ENCODE measurements around the gene ART1.

The ART1 gene

DNA sequence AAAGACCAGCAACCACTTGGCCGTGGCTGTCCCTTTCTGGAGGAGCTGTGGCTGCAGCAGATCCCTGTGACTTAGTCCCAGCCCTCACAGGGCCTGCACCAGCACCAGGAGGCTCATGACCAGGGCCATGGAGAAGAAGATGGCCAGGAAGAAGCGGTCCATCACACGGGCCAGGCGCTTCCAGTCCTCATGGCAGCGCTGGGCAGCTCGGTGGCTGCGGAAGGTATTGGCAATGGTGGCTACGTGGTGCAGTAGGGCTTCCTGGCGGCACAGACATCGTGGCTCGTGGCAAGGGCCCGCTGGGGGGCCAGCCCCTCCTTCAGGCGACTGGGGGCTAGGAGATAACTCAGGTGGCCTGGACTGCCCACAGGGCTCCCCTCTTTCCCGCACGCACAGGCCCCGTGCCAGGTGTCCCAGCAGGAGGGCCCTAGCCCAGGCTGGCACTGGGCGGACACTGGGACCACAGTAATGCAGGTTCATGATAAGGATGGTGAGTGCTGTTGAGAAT, 21.1 kb downstream of the ART1 start:
- DNase-seq, result no peak

DNA sequence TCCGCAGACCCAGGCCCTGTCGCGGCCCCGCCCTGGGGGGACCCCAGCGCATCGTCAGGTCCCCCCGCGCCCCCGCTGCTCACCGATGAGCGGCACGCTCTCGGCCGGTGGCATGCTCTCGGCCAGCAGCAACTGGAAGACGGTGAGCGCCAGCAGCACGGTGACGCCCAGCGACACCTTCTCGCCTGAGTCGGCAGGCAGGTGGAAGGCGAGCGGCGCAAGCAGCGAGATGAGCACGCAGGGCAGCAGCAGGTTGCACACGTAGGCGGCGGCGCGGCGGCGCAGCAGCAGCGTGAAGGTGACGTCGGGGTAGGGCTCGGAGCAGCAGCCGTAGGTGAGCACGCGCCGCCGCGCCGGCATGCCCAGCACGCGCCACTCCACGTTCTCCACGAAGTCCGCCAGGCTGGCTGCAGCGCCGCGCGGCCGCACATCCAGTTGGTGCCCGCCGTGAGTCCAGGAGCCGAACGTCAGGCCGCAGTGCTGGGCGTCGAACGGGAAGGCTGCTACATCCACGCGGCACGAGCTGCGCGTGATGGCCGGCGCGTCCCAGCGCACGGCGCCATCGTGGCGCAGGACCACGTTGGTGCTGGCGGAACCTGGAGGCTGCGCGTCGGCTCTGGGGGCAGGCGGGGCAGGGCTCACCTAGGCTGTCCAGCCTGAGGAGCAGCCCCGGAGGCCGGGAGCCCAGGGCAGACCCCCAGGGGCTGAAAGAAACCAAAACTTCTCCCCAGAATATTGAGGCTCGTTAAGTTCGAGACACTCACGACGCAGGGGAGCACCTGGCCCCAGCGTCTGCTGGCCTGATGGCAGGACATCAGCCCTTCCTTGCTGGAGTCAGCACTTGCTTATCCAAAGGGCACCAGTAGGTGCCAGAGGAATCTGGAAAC, 22.5 kb downstream of the ART1 start:
- DNase-seq, result no peak

DNA sequence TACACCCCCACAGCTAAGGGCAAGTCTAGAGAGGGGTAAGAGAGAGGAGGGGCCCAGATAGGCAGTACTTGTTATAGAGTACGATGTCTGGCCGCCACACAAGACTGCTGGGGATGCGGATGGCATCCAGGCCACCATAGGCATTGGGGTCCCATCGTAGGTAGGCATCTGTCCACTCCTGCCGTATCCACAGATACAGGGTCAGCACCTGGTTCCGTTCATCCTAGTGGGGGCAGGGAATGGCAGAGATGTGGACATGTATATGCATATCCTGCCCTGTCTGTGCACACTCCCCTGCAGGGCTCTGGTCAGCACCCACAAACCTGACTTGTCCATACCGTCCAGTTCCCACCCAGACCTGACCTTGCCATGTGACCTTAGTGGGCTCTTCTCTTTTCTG, 24.2 kb downstream of the ART1 start:
- no peak for DNase-seq

DNA sequence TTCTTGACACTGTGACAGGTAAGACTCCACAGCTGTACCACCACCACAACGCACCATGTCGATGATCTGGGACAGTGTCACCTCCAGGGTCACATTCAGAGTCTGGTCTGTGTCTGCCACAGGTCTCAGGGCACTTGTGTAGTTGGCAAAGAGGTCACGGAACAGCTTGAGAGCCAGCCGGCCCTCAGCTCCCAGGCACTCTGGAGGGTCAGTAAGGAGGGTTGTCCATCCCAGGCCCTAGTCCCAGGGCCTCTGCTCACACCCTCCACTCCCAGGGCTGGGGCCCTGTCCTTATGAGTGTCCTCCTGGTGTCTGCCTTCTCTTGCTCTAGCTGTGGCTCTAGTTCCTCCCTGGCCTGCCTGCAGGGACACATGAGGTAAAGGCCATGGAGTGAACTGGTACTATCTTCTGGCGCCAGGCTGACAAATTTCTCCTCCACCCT, 24.8 kb downstream of the ART1 start:
- no peak for DNase-seq

DNA sequence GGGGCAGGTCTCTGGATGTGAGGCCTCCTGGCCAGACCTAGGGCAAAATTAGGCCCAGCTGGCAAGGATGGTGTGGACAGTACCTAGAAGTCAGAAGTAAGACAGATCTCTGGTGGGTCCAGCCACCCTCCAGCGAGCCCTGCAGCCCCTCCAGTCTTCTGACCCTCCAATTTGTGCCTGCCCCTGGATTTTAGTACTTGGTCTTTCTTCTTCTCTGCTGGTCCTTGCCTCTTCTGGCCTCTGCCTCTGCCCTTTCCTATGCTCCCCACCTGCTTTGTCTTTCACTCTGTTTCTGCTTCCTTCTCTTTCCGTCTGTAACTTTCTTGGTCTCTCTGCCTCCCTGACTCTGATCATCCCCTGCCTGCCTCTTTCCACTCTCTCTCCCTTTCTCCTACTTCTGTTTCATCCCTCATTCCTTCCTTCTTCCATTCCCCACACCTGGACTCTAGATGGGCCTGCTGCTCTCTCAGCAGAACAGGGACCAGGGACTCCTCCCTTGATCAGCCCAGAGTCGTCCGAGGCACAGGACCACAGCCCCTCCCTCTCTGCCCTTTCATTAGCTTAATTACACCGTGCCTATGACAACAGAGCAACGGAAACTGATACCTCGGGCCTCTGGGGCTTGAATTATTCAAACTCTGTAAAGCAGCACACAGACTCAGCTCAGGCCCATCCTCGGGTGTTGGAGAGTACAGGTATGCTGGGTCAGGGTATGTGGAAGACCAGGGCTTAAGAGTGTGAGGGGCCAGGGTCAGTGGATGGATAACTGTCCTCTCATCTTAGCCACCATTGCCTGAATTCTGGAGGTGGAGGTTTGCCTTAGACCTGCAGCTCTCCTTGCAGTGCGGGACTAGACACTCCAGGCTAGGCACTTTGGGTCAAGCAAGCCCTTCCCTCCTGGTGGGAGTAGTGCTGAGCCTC, 26.7 kb downstream of the ART1 start, which contains the start of gene CHRNA10:
Gene CHRNA10 (minus strand): TSS at position 51 of the 921 bp plus-strand sequence. CDS start 72 bp downstream, outside the sequence.
- DNase-seq, result no peak

DNA sequence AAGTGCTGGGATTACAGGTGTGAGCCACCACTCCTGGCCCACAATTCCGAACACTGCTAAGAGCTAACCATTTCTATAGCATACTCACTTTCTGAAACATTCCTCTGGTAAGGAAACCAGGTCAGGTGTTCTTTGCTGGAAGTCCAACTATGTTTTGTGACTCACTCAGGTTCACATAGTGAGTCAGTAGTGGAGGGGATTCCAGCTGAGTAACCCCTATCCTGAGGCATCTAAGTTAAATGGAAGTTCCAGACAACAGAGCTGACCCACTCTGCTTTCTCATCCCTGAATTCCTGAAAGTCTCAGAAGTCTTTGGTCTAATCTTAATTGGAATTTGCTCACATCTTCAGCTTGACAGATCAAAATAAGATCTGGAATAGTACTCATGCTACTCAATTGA, 29.3 kb downstream of the ART1 start:
- DNase-seq, result no peak

DNA sequence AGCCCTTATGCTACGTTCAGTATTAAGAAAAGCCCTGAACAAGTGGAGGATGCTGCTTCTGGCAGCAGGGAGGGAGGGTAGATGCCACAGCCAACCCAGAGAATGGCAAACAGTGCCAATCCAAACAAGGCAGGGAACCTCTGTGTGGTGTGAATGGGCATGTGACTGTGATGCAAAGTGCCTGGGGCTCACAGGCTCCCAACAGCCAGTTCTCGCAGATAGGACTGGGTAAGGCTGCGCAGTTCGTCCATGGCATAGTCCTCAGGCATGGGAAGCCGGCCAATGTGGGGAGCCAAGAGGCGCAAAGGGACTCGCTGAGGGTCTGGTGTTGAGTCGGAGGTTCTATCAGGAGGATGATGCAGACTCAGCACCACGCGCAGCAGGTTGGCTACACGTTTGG, 31.0 kb downstream of the ART1 start:
- DNase-seq, result no peak

DNA sequence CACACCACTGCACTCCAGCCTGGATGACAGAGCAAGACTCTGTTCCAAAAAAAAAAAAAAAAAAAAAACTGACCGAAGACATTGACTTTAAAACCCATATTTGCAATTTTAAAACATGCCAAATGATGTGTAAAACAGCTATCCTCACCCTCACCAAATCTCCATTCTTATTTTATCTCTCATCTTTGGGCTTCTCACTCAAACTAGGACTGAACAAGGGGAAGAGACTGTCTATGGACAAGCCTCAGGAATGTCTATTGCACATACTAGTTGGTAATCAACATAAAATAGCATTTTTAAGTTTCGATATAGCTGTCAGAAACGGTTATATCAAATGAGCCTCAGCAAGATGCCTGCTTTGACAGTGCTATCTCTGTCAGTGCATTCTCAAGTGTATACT, 34.1 kb downstream of the ART1 start:
- DNase-seq, result no peak

DNA sequence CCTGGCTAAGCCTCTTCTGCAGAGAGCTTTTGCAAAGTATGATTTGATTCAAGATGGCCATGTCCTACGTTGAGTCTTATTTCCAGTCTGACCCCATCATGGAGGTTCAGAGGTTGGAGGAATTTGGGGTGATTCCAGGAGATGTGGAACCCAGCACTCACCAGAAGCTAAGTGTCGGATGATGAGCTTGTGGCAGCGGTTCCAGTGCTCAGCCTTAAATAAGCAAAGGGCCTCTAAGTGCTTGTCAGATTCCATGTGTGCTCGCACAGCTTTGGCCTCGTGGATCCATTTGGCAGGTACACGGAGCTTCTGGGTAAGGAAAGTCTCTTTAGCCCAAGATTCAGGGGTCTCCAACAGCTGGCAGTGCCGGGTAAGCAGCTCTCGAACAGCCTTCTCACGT, 38.1 kb downstream of the ART1 start:
- DNase-seq, result no peak

DNA sequence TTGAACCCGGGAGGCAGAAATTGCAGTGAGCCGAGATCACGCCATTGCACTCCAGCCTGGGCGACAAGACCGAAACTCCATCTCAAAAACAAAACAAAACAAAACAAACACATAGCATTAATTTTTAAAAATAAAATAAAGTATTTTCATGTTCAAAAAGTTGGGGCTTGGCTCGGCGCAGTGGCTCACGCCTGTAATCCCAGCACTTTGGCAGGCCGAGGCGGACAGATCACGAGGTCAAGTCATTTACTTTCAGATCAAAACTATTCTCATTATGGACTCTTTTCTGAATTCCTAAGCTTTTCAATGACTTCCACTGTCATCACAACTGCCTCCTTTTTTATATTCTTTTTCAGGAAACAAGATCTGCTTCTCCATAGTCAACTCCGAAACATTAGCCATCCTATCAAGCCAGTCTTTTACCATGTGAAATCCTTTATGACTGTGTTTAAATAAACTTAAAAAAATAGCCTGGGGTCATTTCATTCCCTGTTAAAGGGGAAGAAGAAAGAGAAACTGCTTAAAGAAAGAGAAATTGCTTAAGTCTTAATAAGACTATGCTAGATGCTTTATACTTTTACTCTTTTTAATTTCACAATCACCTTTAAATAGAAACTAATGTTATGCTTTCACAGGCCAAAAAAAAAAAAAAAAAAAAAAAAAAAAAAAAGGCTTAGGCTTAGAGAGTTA, 39.3 kb downstream of the ART1 start:
- no peak for DNase-seq

DNA sequence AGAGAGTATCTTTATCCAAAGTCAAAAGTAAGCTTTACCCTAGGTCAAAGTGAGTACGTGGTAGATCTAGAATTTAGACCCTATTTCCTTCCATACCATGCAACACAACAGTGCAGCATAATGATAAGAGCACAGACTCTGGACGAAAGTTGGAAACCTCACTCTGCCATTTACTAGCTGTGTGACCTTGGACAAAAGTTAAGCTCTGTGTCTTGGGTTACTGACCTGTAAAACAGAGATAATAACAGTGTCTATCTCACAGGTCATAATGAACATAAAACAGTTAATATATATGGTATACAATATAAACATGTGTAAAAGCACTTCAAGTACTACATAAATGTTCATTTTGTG, 39.9 kb downstream of the ART1 start:
- no peak for DNase-seq

DNA sequence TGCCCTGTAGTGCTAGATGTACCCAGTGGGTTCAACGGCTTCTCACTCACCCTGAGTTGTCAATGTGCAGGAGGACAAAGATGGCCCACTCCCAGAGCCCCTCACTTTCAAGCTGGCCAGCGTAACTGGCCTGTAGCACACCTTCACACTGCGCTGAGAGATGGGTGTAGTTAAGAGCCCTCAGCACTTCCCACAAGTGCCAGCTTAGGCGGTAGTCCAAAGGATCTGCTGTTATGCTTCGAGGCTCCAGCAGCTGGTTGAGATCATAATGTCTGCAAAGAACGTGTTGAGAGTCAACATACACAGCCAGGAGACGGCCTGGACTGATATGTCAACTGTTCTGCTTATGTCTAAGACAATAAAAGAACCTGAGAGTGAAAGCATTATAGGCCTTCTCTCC, 41.0 kb downstream of the ART1 start:
- no peak for DNase-seq

DNA sequence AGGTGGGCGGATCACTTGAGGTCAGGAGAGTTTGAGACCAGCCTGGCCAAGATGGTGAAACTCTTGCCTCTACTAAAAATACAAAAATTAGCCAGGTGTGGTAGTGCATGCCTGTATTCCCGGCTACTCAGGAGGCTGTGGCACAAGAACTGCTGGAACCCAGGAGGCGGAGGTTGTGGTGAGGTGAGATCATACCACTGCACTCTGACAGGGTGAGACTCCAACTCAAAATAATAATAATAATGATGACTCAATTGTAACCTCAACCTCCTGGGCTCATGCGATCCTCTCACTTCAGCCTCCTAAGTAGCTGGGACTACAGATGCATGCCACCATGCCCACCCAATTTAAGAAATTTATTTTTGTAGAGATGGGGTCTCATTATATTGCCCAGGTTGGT, 41.8 kb downstream of the ART1 start:
- no peak for DNase-seq

DNA sequence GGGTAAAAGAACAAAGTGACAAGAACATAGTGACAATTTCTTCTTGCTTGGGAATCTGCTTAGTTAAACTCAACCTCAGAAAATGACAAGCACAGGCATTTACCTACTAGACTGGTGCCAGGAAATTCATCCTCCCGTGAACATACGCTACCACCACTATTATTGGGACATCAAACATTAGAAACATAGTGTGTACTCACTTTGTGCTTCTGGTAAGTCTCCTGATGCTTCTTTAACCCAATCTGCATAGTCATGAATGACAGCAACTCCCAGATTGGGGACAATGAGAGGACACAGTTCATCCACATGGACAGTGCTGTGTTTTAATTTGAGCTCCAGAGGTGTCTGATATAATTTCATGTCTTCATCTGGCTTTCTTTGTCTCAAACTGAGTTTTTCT, 55.5 kb downstream of the ART1 start:
- no peak for DNase-seq

DNA sequence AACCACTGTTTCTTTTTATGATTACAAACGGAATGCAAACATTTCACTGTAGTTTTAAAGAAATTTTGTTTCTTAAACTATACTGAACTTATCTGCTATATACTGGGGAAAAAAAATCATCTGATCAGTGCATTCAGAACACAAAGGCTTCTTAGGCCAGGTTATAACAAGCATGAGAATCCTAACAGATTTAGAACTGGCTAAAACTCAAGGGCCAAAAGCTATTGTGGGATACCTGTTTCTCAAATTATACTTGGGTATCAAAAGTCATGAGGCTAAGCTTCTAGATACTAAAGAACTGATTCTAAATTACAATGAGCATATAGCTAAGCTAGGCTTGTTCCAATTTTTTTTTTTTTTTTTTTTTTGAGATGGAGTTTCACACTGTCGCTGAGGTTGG, 56.0 kb downstream of the ART1 start:
- no peak for DNase-seq

DNA sequence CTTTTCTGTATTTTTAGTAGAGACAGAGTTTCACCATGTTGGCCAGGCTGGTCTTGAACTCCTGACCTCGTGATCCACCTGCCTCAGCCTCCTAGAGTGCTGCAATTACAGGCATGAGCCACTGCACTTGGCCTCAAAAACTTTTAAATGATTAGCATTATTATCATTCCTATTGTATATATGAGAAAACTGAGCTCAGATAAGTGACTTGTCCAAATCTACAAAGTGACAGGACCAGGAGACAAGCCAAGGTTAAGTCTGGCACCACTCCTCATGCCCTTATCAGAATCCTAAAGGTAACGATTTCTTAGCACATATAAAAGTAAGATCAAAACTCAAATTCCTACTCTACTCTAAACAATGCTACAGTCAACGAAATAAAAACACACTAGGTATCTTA, 58.5 kb downstream of the ART1 start:
- DNase-seq, result no peak

DNA sequence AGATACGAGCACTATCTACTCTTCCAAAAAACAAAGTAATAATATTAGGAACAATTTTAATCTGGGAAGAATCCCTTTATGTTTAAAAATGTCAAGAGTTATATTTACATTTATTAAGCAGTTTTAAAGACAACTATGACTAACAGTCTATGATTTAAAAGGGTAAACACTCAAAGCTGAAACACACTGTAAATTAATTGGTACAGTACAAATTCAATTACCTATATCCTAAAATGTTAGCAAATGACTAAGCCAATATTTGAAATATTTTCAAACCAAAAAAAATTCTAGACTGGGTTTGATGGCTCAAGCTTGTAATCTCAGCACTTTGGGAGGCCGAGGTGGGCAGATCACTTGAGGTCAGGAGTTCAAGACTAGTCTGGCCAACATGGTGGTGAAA, 62.2 kb downstream of the ART1 start:
- DNase-seq, result no peak

DNA sequence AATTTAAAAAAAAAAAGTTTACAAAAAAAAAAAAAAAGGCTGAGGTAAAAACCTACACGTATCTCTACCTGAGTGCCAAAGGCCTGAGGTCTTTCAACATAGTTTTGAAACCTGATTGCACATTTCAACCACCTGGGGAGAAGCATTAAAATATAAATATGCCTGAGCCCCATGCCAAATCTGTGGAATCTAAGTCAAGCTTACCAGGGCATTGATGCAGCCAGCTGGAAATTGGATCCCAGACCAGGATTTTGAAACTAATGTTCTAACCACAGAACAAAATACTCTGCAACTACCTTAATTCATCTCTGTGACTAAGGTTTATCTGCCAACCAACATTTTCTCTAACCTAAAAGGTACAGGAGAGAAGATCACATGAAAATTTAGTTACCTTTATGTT, 65.0 kb downstream of the ART1 start:
- DNase-seq, result no peak

DNA sequence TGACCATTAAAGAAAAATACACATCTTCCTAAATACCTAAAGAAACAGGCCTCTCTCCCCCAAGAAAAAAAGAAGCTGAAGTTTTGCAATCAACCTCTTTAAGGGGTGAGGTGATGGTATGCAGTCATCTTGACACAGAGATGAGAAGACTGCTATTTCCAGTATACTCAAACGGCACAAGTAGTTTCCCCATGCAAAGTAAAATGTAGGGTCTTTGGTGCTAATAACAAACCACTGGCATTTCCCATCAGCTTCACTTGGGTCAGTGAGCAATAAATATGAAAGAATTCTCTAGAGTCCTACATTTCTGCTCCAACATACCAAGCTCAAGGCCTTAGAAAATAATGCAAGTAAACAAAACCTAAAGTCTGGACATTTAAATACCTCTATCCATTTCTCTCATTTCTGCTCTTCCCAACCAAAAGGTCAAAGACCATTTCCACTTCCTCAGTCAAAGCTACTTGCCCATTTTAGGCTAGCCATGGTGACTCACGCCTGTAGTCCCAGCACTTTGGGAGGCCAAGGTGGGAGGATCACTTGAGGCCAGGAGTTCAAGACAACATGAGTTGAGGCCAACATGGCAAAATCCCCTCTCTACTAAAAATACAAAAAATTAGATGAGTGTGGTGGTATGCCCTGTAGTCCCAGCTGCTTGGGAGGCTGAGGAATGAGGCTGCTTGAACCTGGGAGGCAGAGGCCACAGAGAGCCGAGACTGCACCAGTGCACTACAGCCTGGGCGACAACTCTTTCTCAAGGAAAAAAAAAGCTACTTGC, 65.7 kb downstream of the ART1 start:
- no peak for DNase-seq

DNA sequence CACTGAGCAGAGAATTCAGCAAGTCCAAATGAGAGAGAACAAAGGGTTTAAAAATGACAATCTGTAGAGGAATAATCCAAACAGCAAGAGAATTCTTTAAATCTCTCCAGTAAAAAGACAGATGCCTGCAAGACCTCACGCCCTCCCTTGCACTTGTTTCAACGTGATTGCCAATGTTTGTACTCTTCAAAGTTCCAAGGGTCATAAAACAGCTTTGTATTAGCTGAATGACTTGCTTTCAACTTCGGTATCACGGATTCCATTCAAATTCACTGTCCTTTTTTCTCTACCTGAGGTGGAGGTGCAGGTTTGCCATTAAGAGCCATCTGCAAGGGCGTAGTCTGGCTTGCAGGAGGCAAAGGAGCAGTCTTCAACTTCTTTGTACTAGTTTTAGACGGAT, 67.3 kb downstream of the ART1 start:
- DNase-seq, result no peak
